SH-SY5Y (cell line): ENCODE results near the gene CACNA2D1.

Source experiments
- GATA2 ChIP-seq: IDR thresholded peaks from 2 replicates; pipeline ENCODE4 v1.6.1; 2011; ENCODE audit warnings: mild to moderate bottlenecking, low read depth, low read length
- GATA3 ChIP-seq: IDR thresholded peaks from 2 replicates; pipeline ENCODE4 v1.6.1; 2011; ENCODE audit warnings: low read depth, mild to moderate bottlenecking, low read length, moderate library complexity

CACNA2D1 gene

GRCh38 chr7:82358923-82359322, 84.7 kb downstream of the CACNA2D1 start:
- TF ChIP-seq GATA3 = no peak
- TF ChIP-seq GATA2 = no peak

DNA sequence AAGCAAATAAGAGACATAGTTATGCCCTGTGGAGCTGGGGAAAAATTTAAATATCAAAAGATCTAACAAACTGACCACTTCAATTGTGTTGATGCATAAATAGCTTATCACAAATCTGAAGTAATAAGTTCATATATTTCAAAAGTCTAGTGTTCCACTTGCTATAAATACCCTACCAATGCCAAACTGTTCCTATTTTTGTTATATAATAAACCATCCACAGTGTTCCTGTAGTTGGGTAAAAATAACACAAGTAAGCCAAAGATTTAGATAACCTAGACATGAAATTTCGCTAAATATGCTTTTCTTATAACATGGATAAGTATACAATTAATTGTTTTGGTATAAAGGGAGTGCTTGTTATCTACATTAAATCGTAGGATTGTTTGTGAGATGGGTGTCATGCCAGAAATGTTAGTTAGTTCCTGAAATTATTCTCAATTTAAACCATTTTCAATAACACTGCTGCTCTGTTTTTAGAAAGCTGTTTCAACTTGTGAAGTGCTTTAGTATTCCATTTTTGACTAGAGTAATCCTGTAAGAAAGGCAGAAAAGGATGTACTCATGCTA, 85.5 kb downstream of the CACNA2D1 start:
- no peak for TF ChIP-seq GATA3
- no peak for TF ChIP-seq GATA2

- TF ChIP-seq GATA3 = no peak
Measured at GRCh38 chr7:82348251-82348650, 95.3 kb downstream of the CACNA2D1 start.

- TF ChIP-seq GATA3 = no peak
- no peak for TF ChIP-seq GATA2
Measured at GRCh38 chr7:82347808-82348207, 95.8 kb downstream of the CACNA2D1 start.

DNA sequence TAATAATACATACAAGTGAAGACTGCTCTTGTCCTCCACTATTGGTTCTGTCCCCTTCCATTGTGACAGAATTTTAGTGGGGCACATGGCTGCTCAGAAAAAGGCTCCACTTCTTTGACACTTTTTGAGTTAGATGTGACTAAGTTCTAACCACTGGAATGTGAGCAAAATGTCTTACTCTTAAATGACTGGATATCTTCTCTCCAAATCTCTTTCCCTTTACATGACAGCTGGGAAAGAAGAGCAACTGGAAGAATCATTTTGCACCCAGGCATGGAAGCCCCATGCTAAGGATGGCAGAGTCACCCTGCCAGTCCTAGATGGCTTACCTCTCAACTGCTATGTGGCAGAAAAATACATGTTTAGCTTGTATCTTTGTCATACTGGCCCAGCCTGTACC, 97.7 kb downstream of the CACNA2D1 start:
- TF ChIP-seq GATA2 (no peak), GATA3 (no peak)

DNA sequence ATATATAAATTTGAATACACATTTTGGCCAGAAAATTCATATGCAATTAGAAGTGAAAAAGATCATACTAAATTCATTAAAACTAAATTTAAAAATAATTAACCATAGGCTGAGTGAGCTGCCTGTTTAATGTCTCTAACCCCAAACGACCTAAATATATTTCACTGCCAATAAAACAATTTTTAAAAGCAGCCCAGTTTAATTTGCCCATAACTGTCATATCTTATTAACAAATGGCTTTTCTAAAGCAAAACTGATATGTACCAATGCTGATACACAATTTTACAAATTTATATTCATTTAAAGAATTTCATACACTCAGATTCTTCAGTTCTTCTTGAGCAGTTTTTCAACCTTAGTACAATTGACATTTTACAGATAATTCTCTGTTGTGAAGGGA, 99.9 kb downstream of the CACNA2D1 start:
- no peak for TF ChIP-seq GATA2
- TF ChIP-seq GATA3 = no peak

GRCh38 chr7:82339958-82340357, 103.6 kb downstream of the CACNA2D1 start:
- TF ChIP-seq GATA3 = no peak
- no peak for TF ChIP-seq GATA2

- TF ChIP-seq GATA2 (peak; percentile 61; the same call in 1 of the 2 replicates), GATA3 (no peak)
Measured at GRCh38 chr7:82335927-82336326, 107.7 kb downstream of the CACNA2D1 start.

DNA sequence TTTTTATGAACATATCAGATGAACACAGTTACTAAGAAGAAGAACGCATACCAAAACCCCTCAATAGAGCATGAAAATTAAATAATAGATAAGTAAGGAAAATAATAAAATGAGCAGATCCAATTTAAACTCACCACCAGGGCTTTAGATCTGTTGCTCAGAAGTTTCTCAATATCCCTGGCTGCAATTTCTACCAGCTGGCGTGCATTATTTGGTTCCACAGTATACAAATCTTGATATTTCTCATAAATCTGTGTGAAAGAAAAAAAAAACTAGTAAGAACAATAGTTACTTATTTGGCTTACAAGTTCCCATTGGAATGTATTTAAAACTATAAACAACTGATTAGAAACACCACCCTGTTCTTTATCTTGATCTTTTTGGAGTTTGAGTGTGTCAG, 108.6 kb downstream of the CACNA2D1 start:
- TF ChIP-seq GATA3 (no peak), GATA2 (no peak)

DNA sequence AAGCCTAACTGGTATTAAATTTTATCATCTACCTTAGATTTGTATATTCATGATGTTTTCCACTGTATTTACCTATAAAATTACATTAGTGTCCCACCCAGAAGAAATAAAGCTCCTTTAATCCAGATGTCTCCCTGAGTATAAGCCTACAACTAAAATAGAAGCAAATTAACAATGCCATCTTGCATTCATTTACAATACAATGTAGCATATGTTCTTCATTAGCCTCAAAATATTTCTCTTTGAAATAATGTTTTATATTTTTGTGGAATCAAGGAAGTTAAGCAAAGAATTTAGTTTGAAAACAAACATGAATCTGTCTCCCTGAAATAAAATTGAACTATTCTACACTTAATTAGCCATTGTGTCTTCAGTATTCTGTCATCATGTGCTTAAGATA, 112.3 kb downstream of the CACNA2D1 start:
- TF ChIP-seq GATA3 (no peak), GATA2 (no peak)

DNA sequence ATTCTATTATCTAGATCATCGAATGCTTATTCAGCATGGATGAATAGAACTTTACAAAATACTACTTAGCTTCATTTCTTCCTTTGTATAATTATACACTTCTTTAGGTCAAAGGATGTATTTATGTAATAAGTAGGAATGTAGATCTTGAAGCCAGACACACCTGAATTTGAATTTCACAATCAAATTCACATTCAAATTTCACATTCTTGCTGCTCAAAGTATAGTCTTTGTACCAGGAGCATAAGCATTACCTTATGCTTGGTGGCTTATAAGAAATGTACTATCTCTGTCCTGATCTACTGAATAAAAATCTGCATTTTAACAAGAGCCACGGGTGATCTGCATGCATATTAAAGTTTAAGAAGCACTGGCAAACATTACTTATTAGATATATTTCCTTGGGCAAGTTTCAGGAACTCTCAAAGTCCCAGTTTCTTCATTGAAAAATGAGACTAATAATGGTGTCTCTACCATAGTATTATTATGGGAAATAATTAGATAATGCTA, 112.8 kb downstream of the CACNA2D1 start:
- peak; percentile 18; the same call in 1 of the 2 replicates for TF ChIP-seq GATA2
- TF ChIP-seq GATA3 = peak; percentile 71

GRCh38 chr7:82327898-82328297, 115.7 kb downstream of the CACNA2D1 start:
- TF ChIP-seq GATA2 = no peak
- TF ChIP-seq GATA3 = no peak

DNA sequence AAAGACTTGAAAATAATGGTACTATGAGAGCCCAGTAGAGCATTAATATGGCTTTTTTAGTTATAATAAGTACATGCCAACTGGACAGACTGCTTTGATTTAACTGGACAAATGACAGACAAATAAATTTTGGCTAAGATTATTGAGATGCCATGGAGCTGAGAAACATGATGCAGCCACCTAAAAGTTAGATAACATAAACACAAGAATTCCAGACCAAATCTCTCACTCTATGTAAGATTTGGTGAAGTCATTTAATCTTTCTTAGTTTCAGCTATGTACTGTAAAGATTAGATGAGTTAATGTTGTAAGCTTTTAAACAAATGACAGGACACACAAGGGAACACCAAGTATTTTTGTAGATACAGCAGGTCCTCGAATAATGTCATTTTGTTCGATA, 118.2 kb downstream of the CACNA2D1 start:
- TF ChIP-seq GATA3 (no peak), GATA2 (no peak)

DNA sequence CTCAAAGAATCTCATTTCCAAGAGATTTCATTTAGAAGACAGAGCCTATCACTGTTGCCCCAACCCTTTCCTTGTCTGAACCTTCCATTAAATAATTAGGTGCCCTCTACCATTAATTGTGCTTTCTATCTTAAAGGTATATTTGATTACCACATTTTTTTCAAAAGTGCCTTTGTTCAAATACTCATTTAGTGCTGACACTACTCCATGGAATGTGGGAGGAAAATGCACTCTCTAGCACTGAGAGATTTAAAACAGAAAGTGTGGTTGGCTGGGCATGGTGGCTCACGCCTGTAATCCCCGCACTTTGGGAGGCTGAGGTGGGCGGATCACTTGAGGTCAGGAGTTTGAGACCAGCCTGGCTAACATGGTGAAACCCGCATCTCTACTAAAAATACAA, 119.8 kb downstream of the CACNA2D1 start:
- TF ChIP-seq GATA2 (no peak), GATA3 (no peak)

DNA sequence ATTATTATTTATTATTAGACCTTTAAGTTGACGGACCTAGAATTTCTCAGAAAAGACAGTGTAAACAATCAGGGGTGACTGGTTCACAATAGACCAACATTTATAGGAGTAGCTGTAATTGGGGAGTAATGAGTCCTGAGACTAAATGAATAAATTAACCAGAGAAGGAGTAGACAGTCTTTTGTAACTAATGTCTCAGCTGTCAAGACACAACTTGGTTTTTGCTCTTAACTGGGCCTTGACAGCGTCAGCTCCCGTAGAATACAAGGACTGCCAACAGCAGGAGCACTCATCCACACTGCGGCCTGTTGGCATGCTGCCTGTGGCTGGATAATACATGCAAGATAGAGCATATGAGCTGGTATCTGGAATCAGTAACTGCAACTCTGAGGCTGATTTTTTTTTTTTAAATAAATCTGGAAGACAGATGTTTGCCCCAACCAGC, 123.9 kb downstream of the CACNA2D1 start:
- peak; percentile 88 for TF ChIP-seq GATA3
- peak; percentile 98 for TF ChIP-seq GATA2

DNA sequence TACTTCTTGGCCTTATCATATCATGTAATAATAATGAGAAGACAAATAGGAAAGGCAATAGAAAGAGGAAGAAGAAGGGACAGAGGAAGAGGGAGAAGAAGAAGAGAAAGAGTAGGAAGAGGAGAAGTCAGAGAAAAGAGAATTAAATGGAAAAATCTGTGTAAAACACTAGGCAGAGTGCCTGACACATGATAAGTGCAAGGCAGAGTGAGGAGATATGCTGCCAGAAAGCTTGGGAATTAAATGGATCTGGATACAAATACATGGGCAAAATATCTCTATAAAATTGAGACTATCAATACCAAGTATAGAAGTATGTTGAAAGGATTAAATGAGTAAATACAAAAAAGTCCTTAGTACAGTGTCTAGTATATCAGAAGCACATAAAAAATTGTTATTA, 124.8 kb downstream of the CACNA2D1 start:
- no peak for TF ChIP-seq GATA3
- no peak for TF ChIP-seq GATA2
